Activated naive CD8-positive, alpha-beta T cell (primary cell): Measurements from ENCODE around the gene ATPAF1.

ENCODE experiments used
- H3K27ac Mint-ChIP-seq: one replicate; pipeline ENCODE4 v1.8.0; 2021; ENCODE audit warnings: mixed read lengths
- H3K27me3 Mint-ChIP-seq: one replicate; pipeline ENCODE4 v1.8.0; 2021; ENCODE audit warnings: mixed read lengths
- H3K36me3 Mint-ChIP-seq: one replicate; pipeline ENCODE4 v1.8.0; 2021; ENCODE audit warnings: mixed read lengths
- H3K4me1 Mint-ChIP-seq: one replicate; pipeline ENCODE4 v1.8.0; 2021; ENCODE audit warnings: low read depth, mixed read lengths
- H3K4me3 Mint-ChIP-seq: one replicate; pipeline ENCODE4 v1.8.0; 2021; ENCODE audit warnings: mild to moderate bottlenecking, mixed read lengths
- H3K9me3 Mint-ChIP-seq: one replicate; pipeline ENCODE4 v1.8.0; 2021; ENCODE audit warnings: low read depth, mixed read lengths

ATPAF1 gene

DNA sequence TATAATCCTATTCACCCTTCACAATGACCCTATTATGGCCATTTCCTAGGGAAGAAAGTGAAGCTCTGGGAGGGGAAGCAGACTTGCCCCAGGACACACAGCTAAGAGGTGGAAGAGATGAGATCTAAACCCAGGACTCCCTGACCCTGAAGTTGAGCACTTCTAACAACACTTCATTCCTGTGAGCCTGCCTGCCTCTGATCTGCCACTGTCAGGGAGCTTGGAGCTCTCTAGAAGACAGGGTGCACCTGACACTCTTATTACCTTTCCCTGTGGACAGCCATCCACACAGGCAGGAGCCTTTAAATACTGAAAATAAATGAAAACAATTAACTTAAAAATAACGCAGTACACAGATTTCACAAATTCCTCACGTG, 64.7 kb downstream of the ATPAF1 start:
- Mint-ChIP-seq H3K4me1 (peaks cover 66% of the 10 kb centered on the region), H3K36me3 (no peaks in the 10 kb centered on the region), H3K27me3 (no peaks in the 10 kb centered on the region), H3K9me3 (no peaks in the 10 kb centered on the region), H3K27ac (peak overlapping the region; percentile 64), H3K4me3 (peak overlapping the region; percentile 92)

DNA sequence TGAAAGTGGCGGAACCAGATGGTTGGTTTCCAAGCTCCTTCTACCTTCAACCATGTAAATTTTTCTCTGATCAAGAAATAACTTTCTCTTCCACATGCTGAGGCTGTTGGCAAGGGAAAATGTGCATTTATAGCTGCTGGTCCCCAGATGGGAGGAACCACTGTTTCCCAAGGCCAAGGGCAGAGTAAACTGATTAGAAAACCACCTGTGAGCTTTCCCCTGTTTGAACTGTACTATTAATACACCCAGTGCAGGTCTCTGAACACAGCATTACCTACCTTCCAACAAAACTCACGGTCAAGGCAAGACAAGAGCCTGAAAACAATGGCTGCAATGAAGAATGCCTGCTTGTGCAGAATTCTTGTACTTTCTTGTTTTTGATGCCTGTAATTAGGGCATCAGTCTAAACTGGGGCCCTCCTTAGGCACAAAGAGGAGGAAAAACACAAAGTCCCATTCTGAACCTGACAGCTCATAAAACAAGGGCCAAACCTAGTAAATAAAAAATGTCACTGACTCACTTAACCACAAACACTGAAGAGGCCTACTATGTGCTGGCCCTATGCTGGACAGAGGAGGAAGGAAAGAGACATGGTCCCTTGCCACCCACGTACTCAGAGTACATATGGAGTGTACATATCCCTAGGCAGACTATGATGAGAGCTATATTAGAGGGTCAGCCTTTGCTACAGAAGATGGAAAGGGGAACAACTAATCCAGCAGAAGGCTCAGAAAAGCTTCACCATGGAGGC, 66.7 kb downstream of the ATPAF1 start:
- H3K9me3 Mint-ChIP-seq: no peaks in the 10 kb centered on the region
- no peak overlapping the region for H3K27ac Mint-ChIP-seq
- peaks cover 68% of the 10 kb centered on the region for H3K4me1 Mint-ChIP-seq
- peaks cover 2% of the 10 kb centered on the region for H3K36me3 Mint-ChIP-seq
- no peaks in the 10 kb centered on the region for H3K27me3 Mint-ChIP-seq
- H3K4me3 Mint-ChIP-seq: peak overlapping the region; percentile 33

DNA sequence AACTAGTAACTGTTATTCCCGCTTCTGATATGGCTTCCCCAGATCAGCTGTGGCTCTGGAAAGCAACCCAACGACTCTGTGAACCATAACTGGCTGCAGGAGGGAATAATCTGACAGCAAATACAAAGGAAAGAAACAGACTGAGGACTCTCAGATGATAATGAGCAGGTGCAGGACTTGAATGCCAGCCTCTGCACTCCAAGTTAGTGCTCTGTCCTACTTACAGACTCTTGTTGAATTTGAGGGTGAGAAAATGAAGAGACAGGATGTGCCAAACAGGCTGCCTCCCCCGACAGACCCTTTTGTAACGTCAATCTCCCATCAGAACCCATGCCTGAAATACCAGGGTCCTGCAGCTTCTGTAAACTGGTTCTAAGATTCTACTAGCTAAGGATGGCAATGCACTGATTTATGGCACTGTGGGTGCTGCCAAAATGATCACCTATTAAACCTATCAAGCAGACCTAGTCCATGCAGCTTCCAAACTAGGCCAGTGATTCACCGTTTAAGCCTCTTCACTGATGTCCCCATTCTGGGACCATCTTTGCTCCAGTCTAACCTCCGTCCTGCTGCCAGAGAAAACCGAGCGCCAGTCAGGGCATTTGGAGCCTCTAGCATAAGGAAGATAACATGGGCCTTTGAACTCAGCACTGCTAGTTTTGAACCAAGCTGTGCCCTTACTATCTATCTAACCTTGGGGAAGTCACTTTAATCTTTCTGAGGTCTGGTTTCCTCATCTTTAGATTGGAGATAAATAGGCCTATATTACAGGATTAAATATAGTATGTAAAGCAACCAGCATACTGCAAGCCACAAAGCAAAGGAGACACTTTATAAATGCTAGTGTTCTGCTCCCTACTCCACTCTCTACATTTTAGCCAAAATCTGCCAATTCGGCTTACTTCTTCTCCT, 68.8 kb downstream of the ATPAF1 start:
- Mint-ChIP-seq H3K27me3 (no peaks in the 10 kb centered on the region), H3K36me3 (peaks cover 2% of the 10 kb centered on the region), H3K9me3 (no peaks in the 10 kb centered on the region), H3K4me1 (peaks cover 65% of the 10 kb centered on the region), H3K27ac (peak overlapping the region; percentile 30), H3K4me3 (no peak overlapping the region)

DNA sequence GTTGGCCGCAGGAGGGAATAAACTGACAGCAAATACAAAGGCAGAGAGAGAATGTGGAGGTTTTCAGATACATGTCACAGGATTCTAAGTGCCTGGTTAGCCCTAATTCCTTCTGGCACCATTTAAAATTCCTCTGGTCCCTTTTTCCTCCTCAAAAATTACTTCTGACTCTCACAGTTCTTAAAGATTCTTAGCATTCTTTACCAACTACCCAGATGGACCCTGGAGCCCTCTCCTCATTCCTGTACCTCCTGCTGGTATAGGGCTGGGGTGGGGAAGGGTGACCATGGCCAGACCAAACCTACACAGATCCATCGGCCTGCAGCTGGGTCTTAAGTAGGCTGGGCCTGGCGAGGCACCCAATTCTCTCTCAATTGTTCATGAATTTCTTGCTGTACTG, 71.3 kb downstream of the ATPAF1 start:
- H3K36me3 Mint-ChIP-seq: peaks cover 15% of the 10 kb centered on the region
- H3K4me1 Mint-ChIP-seq: peaks cover 53% of the 10 kb centered on the region
- H3K9me3 Mint-ChIP-seq: no peaks in the 10 kb centered on the region
- no peaks in the 10 kb centered on the region for H3K27me3 Mint-ChIP-seq
- H3K27ac Mint-ChIP-seq: no peak overlapping the region
- H3K4me3 Mint-ChIP-seq: no peak overlapping the region

DNA sequence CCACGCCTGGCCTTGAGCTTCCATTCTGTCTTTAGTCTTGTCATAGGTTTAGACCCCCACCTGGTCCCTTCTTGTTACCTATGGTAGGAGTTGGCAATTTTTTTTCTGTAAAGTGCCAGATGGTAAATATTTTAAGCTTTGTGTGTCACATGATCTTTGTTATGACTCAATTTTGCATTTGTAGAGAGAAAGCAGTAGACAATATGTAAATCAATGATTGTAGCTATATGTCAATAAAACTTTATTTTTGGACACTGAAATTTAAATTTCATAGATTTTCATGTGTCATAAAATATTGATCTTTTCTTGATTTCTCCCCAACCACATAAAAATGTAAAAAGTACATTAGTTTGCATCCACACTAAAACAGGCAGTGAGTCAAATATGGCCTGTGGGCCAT, 72.1 kb downstream of the ATPAF1 start:
- H3K27me3 Mint-ChIP-seq: no peaks in the 10 kb centered on the region

DNA sequence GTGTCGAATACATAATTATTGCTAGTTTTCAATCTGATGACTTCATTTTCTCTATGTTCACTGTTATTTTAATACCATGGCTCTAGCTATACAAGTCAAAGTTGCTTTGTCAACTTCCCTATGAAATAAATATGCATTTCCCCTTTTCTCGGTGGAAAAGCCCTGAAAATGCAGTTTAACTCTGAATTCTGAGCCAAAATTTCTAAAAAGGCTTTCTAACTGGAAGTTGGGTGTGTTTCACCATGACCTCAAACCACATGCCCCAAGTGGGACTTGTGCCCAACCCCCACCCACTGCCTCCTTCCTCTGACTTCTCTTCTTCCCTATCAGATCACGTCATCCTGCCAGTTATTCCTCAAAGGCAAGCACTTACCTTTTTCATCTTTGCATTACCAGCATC, 73.0 kb downstream of the ATPAF1 start:
- peak overlapping the region; percentile 61 for H3K27ac Mint-ChIP-seq
- peaks cover 39% of the 10 kb centered on the region for H3K4me1 Mint-ChIP-seq
- H3K36me3 Mint-ChIP-seq: peaks cover 20% of the 10 kb centered on the region
- H3K4me3 Mint-ChIP-seq: no peak overlapping the region
- H3K27me3 Mint-ChIP-seq: no peaks in the 10 kb centered on the region
- no peaks in the 10 kb centered on the region for H3K9me3 Mint-ChIP-seq

More for the DNA sequence above, 72.1 kb downstream of the ATPAF1 start:
- Mint-ChIP-seq H3K27ac (no peak overlapping the region), H3K4me1 (peaks cover 46% of the 10 kb centered on the region), H3K9me3 (no peaks in the 10 kb centered on the region), H3K4me3 (no peak overlapping the region), H3K36me3 (peaks cover 16% of the 10 kb centered on the region)

DNA sequence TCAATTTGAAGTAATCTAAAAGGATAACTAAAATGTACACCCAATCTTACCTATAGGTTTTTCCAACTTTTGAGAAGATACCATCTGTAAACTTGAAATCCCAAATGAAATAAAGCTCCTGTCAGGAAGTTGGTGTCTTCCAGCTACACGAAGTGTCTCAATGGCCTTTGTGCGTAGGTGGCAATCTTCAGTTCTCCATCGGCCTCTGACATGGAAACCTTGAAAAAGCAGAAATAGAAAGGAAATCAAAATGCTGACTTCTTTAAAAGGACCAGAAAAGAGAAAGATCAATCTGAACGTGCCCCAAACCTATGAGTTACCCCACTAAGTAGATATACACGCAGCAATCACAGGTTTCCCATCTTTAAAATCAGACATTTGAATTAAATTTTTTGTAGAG, 74.1 kb downstream of the ATPAF1 start:
- H3K27ac Mint-ChIP-seq: no peak overlapping the region
- no peaks in the 10 kb centered on the region for H3K27me3 Mint-ChIP-seq
- peaks cover 28% of the 10 kb centered on the region for H3K4me1 Mint-ChIP-seq
- no peak overlapping the region for H3K4me3 Mint-ChIP-seq
- peaks cover 27% of the 10 kb centered on the region for H3K36me3 Mint-ChIP-seq
- H3K9me3 Mint-ChIP-seq: no peaks in the 10 kb centered on the region

DNA sequence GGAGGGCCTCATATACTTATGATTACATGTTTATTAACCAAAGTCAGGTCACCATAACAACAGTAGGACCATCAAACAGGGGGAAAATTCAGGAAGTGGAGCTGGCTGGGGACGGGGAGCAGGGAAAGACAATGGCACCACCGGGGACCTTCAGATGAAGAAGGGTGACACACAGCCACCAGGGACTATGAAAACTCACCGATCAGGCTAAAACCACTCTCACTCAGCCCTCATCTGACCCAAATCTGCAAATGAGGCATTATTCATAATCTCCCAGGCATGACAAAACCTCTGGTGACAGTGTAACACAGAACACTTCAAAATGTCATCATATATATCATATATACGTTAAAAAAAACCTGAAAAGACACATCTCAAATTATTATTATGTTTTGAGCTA, 75.3 kb downstream of the ATPAF1 start:
- H3K4me3 Mint-ChIP-seq: no peak overlapping the region
- peaks cover 30% of the 10 kb centered on the region for H3K36me3 Mint-ChIP-seq
- no peaks in the 10 kb centered on the region for H3K27me3 Mint-ChIP-seq
- H3K27ac Mint-ChIP-seq: no peak overlapping the region
- H3K9me3 Mint-ChIP-seq: no peaks in the 10 kb centered on the region
- peaks cover 24% of the 10 kb centered on the region for H3K4me1 Mint-ChIP-seq

DNA sequence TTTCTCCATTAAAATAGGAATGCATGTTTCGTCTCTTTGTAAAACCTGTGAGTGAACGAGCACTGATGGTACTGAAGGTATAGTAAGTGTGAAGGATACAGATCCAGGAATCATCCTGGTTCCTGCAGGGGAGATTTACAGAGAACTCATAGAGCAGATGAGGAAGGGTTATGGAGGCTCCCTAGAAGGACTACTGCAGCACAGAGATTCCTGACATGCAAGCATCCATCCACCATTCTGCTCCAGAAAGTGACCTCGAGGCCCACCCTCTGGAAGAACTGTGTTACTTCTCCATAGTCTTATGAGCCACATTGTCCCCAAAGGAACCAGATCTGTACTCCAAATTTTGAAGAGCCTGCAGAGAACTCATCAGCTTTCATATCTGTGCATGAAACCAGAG, 78.6 kb downstream of the ATPAF1 start:
- peaks cover 6% of the 10 kb centered on the region for H3K4me1 Mint-ChIP-seq
- peaks cover 31% of the 10 kb centered on the region for H3K36me3 Mint-ChIP-seq
- no peak overlapping the region for H3K27ac Mint-ChIP-seq
- no peaks in the 10 kb centered on the region for H3K9me3 Mint-ChIP-seq
- H3K4me3 Mint-ChIP-seq: no peak overlapping the region
- H3K27me3 Mint-ChIP-seq: no peaks in the 10 kb centered on the region

DNA sequence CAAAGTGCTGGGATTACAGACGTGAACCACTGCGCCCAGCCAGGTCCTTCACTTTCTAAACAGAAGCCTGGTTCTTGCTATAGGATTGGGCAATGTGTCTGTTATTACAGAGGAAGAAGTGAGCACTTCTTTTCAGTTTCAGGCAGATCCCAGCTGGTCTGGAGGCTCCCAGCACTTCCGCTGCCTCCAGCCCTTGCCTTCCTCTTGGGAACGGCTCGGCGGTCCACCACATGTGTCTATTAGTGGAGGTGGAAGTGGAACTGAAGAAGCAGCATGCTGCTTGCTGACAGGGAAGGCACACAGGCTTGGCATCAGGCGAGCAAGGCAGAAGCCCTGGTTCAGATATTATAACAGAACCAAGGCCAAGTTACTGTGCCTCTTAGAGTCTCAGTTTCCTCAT, 81.1 kb downstream of the ATPAF1 start:
- Mint-ChIP-seq H3K27ac (no peak overlapping the region), H3K4me3 (no peak overlapping the region), H3K4me1 (peaks cover 5% of the 10 kb centered on the region), H3K9me3 (no peaks in the 10 kb centered on the region), H3K36me3 (peaks cover 25% of the 10 kb centered on the region), H3K27me3 (no peaks in the 10 kb centered on the region)

DNA sequence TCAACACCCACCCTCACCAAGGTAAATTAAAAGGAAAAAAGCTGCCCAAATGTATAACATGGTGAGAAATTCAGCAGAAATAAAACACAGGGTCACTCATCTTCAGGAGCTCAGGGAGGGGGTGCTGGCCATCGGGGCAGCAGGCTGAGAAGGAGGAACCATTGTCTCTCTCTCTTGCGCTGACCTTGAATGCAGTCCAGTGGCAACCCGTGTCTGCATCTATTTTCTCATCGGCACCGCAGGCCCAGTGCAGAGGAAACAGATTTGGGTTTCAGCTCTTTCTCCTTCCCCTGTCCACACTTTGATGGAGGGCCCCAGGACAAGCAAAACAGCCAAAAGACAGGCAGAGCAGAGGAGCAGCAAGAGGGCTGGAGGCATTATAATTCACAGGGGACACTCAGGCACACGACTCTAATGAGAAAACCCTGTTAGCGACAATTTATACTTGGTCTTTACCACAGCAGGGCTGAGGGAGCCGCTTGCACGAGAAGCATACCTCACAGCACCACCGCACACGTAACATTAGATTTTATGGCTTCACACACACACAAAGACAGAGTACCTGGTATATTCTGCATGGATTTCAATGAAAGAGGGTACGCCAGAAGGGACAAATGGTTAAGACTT, 82.7 kb downstream of the ATPAF1 start:
- Mint-ChIP-seq H3K4me1 (peaks cover 18% of the 10 kb centered on the region), H3K9me3 (no peaks in the 10 kb centered on the region), H3K27me3 (no peaks in the 10 kb centered on the region), H3K36me3 (peaks cover 22% of the 10 kb centered on the region), H3K27ac (no peak overlapping the region), H3K4me3 (no peak overlapping the region)

DNA sequence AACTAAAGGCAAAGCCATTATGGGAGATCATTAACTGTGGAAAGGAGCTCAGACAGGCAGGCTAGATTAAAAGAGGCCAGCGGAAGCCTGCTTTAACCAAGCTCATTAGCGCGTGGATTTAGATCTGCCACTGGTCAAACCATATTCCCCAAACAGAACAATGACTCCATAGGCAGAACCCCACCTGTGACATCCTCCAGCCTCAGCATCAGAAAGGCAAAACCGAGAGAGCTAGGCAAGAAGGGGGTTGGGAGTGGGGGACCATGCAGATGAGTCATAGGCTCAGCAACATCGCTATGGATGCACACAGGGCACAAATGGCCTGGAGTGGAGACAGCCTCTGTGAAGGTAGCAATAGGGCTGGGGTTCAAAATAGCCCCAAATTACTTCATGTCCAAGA, 84.7 kb downstream of the ATPAF1 start:
- Mint-ChIP-seq H3K27me3 (no peaks in the 10 kb centered on the region), H3K27ac (no peak overlapping the region), H3K36me3 (peaks cover 12% of the 10 kb centered on the region), H3K9me3 (no peaks in the 10 kb centered on the region), H3K4me3 (no peak overlapping the region), H3K4me1 (peaks cover 18% of the 10 kb centered on the region)

DNA sequence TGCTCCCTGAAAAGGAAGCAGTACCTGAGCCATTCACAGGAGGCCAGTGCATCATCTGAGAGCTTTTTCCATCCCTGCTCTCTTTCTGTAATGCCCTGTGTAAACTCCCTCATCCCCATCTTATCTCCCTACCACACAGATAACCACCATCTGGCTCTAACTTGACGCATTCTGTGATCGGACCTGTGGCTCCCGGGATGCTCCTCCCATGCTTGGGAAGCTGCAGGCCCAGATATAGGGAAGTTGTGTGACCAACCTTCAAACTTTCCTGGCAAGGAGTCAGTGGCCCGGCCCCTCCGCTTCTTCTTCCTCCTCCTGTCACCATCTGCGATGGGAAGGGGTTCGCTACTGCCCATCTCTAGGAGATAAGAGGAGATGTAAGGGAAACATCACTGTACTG, 85.2 kb downstream of the ATPAF1 start:
- Mint-ChIP-seq H3K9me3 (no peaks in the 10 kb centered on the region), H3K4me1 (peaks cover 18% of the 10 kb centered on the region), H3K27me3 (no peaks in the 10 kb centered on the region), H3K27ac (no peak overlapping the region), H3K36me3 (peaks cover 14% of the 10 kb centered on the region), H3K4me3 (no peak overlapping the region)
